IPS-11a (cell line): ENCODE results near the gene WRAP73.
"Not testable (repeated sequence)": the region's sequence is repeated elsewhere in the genome, so short reads cannot be mapped to it uniquely, and the experiment has no call there.

ENCODE experiments used
- H3K4me3 ChIP-seq: one replicate; pipeline ENCODE4 v1.5.1; 2013; ENCODE audit warnings: low read depth, low read length, control low read depth

WRAP73 gene

DNA sequence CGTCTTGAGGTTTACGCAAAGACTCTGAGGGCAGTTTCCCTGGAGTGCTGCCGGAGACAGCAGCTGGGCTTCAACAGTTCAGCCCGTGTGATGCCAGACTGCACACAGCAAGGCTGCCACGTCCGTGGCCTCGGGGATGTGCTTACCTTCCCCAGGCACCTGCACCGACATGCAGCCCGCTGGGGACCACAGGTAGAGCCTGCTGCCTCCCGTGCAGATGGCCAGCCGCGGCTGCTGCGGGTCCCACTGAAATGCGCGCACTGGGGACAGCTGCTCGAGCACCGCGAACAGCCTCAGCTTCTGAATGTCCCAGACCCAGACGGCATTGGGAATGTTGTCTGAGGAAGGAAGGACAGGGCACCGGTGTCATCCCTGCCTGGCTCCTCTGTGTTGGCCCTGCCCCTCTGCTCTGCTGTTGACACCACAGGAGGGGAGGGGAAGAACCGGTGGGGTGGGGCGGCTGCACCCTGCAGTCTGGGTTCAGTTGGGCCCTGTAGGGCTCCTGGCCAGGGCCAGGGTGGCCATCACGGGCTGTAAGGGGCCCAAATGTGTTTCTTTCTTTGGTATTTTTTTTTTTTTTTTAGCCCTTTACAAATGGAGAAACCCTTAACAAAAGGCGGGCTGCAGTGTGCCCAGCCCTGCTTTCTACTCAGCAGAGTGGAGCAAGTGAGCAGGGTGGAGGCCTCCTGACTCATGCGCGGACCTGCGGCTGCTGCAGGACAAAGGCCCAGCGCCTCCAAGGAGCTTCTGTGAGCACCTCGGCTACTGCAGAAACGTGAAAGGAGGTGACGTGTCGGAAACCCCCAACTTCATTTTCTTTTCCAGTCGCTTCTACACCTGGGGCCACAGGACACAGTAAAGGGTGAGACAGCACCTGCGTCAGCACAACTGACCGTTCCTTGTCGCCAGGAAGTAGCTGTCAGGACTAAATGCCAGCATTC lies 18.3 kb downstream of the WRAP73 start:
- H3K4me3 ChIP-seq = no peak overlapping the region

GRCh38 chr1:3630914-3631313 lies 19.0 kb downstream of the WRAP73 start:
- no peak overlapping the region for H3K4me3 ChIP-seq

- no peak overlapping the region for H3K4me3 ChIP-seq
Observed at GRCh38 chr1:3630161-3630611, 19.7 kb downstream of the WRAP73 start.

DNA sequence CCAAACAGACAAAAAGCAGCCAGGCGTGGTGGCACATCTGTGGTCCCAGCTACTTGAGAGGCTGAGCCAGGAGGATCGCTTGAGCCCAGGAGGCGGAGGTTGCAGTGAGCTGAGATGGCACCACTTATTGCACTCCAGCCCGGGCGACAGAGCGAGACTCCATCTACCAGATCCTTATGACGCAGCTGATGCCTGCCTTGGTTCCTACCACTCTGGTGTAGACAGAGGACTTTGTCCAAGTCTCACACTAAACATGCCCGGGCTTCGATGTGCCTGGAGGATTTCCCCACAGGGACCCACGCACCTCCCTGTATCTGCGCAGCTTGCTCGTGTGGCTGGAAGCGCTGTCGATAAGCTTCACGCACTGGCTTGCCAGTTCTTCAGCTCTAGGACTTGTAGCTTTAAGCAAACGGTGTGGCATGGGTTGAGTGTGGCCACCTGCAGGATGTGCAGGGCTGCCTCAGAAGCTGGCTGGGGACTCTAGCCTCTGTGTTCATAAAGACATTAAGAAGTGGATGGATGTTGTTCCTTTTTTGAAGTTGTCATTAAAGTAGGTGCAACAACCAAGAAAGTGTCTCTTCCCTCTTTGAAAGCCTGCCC lies 20.2 kb downstream of the WRAP73 start:
- H3K4me3 ChIP-seq = no peak overlapping the region

DNA sequence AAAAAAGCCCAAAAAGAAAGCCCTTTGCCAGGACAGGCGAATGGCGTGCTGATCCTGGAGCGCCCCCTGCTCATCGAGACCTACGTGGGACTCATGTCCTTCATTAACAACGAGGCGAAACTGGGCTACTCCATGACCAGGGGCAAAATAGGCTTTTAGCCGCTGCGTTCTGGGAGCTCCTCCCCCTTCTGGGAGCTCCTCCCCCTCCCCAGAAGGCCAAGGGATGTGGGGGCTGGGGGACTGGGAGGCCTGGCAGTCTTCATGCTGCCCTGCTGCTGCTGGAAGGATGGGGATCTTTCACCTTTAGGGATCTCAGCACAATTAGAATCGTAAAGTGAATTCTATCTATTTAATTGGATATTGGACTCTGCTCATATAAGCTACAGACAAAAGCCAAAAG lies 21.5 kb downstream of the WRAP73 start:
- H3K4me3 ChIP-seq = no peak overlapping the region

GRCh38 chr1:3627515-3628253 lies 22.2 kb downstream of the WRAP73 start:
- H3K4me3 ChIP-seq = no peak overlapping the region

DNA sequence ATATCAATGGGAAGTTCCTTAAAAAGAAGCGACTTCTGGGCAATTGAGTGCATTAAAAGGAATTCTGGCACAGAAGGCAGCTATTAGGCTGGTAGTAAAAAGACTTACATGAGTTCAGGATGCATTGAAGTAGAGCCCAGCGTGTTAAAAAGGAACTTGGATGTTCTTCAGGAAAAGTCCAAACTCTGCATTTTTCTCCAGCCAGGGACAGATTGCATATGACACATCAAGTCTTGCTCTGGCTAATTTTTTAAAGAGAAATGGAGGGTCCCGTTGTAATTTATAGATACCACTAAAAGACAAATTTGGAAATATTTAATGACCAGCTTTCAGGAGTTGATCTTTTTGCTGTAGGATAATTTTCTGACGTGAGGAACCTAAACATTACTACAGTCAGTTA lies 23.9 kb downstream of the WRAP73 start:
- no peak overlapping the region for H3K4me3 ChIP-seq

- peak overlapping the region; percentile 70 for H3K4me3 ChIP-seq
Observed at GRCh38 chr1:3625151-3625907, 24.6 kb downstream of the WRAP73 start.

GRCh38 chr1:3624200-3625136 lies 25.4 kb downstream of the WRAP73 start, which contains the start of gene TPRG1L:
TSS of gene TPRG1L (plus strand) at chr1:3625015. CDS start at chr1:3625073, 58 bp downstream.
- H3K4me3 ChIP-seq = peak within 1 kb of the TSS; percentile 70

- H3K4me3 ChIP-seq = peak overlapping the region; percentile 61
Observed at GRCh38 chr1:3623441-3624199, 26.3 kb downstream of the WRAP73 start.

DNA sequence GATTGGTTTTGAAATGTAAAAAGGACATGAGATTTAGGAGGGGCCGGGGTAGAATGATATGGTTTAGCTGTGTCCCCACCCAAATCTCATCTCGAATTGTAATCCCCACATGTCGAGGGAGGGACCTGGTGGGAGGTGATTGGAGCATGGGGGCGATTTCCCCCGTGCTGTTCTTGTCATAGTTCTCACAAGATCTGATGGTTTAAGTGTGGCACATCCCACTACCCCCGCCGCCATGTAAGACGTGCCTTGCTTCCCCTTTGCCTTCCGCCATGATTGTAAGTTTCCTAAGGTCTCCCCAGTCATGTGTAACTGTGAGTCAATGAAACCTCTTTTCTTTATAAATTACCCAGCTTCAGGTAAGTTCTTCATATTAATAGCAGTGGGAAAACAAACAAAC lies 27.8 kb downstream of the WRAP73 start:
- not testable (repeated sequence) for H3K4me3 ChIP-seq

GRCh38 chr1:3621151-3621671 lies 28.7 kb downstream of the WRAP73 start:
- H3K4me3 ChIP-seq = not testable (repeated sequence)

DNA sequence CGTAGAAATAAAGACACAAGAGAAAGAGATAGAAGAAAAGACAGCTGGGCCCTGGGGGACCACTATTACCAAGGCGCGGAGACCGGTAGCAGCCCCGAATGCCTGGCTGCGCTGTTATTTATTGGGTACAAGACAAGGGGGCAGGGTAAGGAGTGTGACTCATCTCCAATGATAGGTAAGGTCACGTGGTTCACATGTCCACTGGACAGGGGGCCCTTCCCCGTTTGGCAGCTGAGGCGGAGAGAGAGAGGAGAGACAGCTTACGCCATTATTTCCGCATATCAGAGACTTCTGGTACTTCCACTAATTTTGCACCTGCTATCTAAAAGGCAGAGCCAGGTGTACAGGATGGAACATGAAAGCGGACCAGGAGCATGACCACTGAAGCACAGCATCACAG lies 29.2 kb downstream of the WRAP73 start:
- no peak overlapping the region for H3K4me3 ChIP-seq

GRCh38 chr1:3618881-3619671 lies 30.8 kb downstream of the WRAP73 start:
- no peak overlapping the region for H3K4me3 ChIP-seq

DNA sequence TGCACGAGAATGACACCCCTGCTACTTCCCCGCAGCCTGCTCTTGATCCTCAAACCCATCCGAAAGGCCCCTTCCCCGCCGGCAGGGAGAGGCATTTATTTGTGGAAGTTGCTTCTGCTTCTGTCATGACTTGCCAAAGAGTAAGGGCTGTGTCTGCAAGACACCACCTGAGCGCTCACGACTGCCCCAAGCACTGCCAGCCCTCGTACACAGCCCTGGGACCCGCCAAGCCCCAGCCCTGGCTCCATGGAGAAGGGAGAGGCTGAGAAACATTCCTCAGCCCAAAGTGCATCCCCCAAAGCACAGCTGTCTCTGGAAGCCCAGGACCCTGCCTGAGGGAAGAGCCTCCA lies 31.4 kb downstream of the WRAP73 start:
- no peak overlapping the region for H3K4me3 ChIP-seq

- no peak overlapping the region for H3K4me3 ChIP-seq
Observed at GRCh38 chr1:3617806-3618345, 32.0 kb downstream of the WRAP73 start.

DNA sequence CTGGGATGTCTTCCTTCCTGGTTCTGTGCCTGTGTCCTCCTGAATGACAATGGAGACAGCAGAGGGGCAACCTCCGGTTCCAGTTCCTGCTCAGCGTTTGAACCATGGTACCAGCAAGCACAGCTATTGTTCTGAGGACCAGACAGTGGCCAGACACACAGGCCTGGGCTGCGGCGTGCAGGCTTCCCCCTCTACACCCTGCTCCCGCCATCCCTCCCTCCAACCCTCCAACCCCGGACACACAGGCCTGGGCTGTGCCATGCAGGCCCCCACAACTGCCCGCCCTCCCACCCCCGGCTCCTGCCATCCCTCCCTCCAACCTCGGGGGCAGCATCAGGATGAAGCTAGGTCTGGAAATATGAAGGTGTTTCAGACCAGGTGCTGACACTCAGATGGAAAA lies 33.0 kb downstream of the WRAP73 start:
- no peak overlapping the region for H3K4me3 ChIP-seq
